VCaP (cell line): ENCODE results near the gene CDH13.

Experiments
- H3K27ac ChIP-seq: fragments of 450-650 bp; 2 replicates; pipeline ENCODE4 v1.5.1; 2017
- TF ChIP-seq, protein P1 (sequence below): fragments of 450-650 bp; conservative IDR thresholded peaks from 2 replicates; pipeline ENCODE4 v1.5.1; 2017; ENCODE audit warnings: mild to moderate bottlenecking, moderate library complexity

CDH13 gene

DNA sequence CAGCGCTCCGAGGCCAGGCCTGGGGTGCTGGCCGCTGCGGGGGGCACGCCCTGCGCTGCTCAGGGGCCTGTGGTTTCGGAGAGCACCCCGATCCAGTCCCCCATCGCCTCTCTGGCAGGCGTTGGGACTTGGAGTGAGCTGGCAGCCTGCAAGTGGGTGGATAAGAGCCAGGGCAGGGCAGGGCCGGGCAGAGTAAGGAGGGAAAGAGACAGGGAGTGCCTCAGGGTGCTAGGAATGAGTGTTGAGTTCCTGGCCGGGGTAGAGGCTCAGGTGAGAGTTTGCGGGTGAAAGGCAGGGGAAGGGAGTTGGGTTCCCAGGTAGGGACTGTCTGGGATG is 1.3 kb downstream of the CDH13 start:
- TF ChIP-seq, protein P1, sequence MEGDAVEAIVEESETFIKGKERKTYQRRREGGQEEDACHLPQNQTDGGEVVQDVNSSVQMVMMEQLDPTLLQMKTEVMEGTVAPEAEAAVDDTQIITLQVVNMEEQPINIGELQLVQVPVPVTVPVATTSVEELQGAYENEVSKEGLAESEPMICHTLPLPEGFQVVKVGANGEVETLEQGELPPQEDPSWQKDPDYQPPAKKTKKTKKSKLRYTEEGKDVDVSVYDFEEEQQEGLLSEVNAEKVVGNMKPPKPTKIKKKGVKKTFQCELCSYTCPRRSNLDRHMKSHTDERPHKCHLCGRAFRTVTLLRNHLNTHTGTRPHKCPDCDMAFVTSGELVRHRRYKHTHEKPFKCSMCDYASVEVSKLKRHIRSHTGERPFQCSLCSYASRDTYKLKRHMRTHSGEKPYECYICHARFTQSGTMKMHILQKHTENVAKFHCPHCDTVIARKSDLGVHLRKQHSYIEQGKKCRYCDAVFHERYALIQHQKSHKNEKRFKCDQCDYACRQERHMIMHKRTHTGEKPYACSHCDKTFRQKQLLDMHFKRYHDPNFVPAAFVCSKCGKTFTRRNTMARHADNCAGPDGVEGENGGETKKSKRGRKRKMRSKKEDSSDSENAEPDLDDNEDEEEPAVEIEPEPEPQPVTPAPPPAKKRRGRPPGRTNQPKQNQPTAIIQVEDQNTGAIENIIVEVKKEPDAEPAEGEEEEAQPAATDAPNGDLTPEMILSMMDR = no peak
- H3K27ac ChIP-seq = no peak overlapping the region

DNA sequence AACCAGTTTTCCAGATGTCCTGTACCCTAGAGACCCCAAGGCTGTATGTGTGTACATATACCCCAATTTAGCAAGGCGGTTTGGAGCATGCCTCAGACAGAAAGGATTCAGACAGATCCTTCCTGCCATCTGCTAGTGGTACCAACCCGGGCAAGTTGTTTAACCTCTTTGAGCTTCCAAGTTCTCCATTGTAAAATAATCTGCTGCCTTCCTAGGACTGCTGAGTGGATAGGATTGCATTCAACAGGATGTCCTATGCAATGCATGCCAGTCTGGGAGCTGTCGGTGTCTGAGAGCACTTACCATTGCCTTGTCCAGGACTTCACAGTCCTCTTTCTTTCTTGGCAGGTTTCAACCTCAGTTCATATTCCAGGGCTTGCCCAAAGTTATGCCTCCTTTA is 1.9 kb downstream of the CDH13 start:
- TF ChIP-seq, protein P1 = no peak
- no peak overlapping the region for H3K27ac ChIP-seq

DNA sequence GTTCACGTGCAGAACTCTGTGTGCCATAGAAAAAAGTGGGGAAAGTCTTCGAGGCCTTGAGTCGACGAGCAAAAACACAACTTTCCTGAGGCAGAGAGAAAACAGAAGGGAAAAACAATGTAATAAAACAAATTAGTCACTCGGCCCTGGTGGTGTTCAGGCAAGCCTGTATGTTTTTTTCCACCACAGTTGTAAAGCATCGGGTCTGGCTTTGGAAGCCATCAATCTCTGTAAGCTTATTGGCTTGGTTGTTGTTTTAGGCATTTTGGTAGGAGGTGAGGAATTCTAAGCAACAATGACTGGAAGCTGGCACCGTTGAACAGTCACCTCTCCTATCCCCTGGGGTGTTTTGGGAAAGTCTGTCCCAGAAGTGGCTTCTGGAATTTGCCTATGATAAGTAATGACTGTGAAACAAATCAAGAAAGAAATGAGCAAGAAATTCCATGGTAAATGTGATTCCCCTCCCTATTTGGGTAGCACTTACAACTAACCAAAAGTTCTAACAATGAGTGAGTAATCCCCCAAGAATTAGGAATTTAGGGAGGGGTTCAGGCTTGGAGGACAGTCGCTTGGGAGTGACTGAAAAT is 2.8 kb downstream of the CDH13 start:
- H3K27ac ChIP-seq = no peak overlapping the region
- TF ChIP-seq, protein P1 = no peak

DNA sequence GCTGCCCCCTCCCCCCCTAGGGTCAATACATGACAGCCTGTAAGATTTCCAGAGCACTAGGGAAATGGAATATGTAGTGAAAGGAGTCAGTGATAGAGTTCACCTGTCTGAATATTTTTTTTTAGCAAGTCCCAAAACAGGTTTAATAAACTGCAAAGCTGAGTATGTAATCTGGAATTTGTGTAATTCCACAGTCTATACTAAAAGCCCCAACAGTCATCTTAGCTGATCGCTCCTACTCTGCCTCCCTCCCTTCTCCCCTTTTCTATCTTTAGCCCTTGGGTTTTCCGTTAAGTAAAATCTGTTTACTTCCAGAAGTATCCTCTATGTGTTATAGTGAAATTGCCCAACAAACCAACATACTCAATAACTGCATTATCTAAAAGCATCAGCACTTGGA is 3.5 kb downstream of the CDH13 start:
- no peak overlapping the region for H3K27ac ChIP-seq
- TF ChIP-seq, protein P1 = no peak

DNA sequence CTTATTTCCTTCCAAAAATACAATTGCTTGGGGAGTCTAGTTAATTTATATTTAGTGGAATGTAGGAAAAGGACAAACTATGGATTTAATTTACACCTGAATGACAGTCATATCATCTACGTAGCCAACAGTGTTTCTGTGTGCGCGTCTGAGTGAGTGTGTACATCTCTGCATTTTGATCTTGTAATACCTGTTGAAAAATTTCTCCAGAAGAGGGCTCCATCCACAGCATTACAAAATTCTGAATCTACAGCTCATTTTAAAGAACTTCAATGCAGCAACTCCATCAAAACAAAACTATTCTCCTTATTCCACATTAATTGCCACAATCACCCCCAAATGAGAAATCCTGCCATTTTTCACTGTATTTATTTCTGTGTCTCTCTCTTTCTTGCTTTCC is 3.9 kb downstream of the CDH13 start:
- H3K27ac ChIP-seq = no peak overlapping the region
- TF ChIP-seq, protein P1 = peak; percentile 64

DNA sequence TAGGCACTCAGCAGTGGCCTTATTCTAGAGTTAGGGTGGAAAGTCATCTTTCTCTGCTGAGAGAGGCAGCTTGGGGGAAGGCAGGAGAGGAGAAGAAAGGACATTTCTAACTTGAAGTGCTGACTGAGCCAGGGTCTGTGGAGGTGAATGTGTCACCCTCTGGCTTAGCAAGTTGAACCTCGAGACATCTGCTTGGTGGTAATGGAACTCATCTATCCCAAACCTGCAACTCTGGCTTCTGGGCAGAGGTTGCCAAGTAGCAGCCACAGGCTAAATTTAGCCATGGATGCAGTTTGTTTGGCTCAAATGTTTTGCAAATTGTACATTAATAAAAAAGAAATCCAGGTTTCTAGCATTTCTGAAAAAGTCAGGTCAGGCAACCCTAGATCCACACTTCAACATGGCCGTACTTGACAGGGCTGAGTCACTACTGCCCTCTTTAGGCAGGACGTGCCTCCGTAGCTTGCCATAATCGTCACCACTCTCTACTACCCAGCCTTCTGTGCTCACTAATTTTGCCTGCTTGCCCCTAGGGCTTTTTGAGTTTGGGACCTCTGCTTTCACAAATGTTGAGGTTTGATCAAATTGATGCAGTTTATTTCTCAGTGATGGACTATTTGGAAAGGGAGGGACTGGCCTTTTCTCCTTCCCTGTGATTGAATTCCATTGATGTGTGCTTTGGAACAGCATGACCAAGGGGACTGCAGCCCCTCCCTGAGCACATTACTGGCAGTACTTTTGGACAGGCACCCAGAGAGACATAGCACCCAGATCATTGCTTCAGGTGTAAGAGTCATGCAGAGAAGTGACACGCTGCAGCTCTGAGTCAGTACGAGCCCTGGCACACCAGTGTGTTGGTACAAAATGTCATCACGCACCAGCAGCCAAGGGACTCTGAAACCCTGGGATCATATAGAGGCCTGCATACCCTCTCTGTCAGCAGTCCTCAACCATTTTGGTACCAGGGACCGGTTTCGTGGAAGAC is 5.2 kb downstream of the CDH13 start:
- H3K27ac ChIP-seq = no peak overlapping the region
- TF ChIP-seq, protein P1 = no peak

DNA sequence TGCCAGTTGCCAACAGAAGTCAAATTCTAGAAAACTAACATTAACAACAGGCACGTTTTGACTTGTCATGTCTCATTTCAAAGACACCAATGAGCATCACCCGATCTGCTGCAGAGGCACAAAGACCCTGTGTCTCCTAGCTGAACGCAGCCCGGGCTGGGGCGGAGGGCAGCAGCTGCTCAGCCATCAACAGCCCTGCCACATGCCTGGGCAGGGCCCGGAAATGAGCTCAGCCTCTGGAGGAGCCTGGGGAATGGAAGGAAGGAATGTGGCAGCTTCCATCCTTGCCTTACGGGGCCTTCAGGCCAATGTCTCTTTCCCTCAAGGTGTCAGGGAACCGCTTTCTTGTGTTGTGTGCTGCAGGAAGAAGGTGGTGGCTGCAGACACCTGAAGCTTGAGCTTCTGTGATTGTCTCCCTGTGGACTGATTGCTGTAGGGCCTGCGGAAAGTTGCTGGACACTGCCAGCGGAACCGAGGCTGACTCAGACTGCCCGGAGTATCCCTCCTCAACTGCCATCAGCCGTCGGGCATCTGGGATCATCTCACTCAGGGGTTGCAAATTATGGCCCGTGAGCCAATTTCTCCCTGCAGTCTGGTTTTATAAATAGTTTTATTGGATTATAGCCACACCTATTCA is 7.3 kb downstream of the CDH13 start:
- no peak overlapping the region for H3K27ac ChIP-seq
- TF ChIP-seq, protein P1 = no peak
